ENCODE measurements around the gene KCNIP4.

GRCh38 chr4:21367567-21367966, 581.0 kb downstream of the KCNIP4 start:
- TF ChIP-seq POLR2A (IDR thresholded peaks at IDR 0.05), result no peak
- no peak for TF ChIP-seq CTCF (IDR thresholded peaks at IDR 0.05)
- TF ChIP-seq POLR2AphosphoS5 (IDR thresholded peaks at IDR 0.05), result no peak
